MM.1S (cell line): ENCODE results near the gene IL1RAPL2.

Source experiments
- DNase-seq: peaks from one replicate; pipeline ENCODE4 v3.0.0-alpha.2; 2015
- H2AFZ ChIP-seq: fragments of 300-600 bp; sonication (generic); 2 replicates; pipeline ENCODE4 v1.6.0; 2016; ENCODE audit warnings: antibody characterized with exemption, low read length
- H3F3A ChIP-seq: fragments of 300-600 bp; sonication (generic); 2 replicates; pipeline ENCODE4 v1.6.1; 2016; ENCODE audit warnings: mild to moderate bottlenecking, antibody characterized with exemption, low read length, moderate library complexity, mixed read lengths; ENCODE audit not compliant: insufficient read depth
- H3K27ac ChIP-seq: fragments of 300-600 bp; sonication (generic); 2 replicates; pipeline ENCODE4 v1.5.1; 2016; ENCODE audit warnings: mild to moderate bottlenecking, low read length
- H3K27me3 ChIP-seq: fragments of 300-600 bp; sonication (generic); replicated peaks from 2 replicates; pipeline ENCODE4 v1.6.0; 2016; ENCODE audit warnings: low read length; ENCODE audit not compliant: insufficient read depth
- H3K36me3 ChIP-seq: fragments of 300-600 bp; sonication (generic); replicated peaks from 2 replicates; pipeline ENCODE4 v1.6.1; 2016; ENCODE audit warnings: mild to moderate bottlenecking, low read length, mixed read lengths; ENCODE audit not compliant: insufficient read depth
- H3K4me1 ChIP-seq: fragments of 300-600 bp; sonication (generic); 2 replicates; pipeline ENCODE4 v1.6.1; 2016; ENCODE audit warnings: low read length, mixed read lengths
- H3K4me2 ChIP-seq: fragments of 300-600 bp; sonication (generic); 2 replicates; pipeline ENCODE4 v1.6.0; 2016; ENCODE audit warnings: low read depth, low read length
- H3K4me3 ChIP-seq: fragments of 300-600 bp; sonication (generic); 2 replicates; pipeline ENCODE4 v1.5.1; 2016; ENCODE audit warnings: low read length, mixed read lengths
- H3K79me2 ChIP-seq: fragments of 300-600 bp; sonication (generic); 2 replicates; pipeline ENCODE4 v1.6.1; 2016; ENCODE audit warnings: mixed run types, low read length, mixed read lengths
- H3K9ac ChIP-seq: fragments of 300-600 bp; sonication (generic); 2 replicates; pipeline ENCODE4 v1.6.1; 2016; ENCODE audit warnings: low read length, mixed read lengths
- H3K9me2 ChIP-seq: fragments of 300-600 bp; sonication (generic); replicated peaks from 2 replicates; pipeline ENCODE4 v1.6.1; 2016; ENCODE audit warnings: mild to moderate bottlenecking, low read length, mixed read lengths; ENCODE audit not compliant: insufficient read depth
- H3K9me3 ChIP-seq: fragments of 300-600 bp; sonication (generic); replicated peaks from 2 replicates; pipeline ENCODE4 v1.6.1; 2016; ENCODE audit warnings: mild to moderate bottlenecking, low read length, mixed read lengths; ENCODE audit not compliant: insufficient read depth
- H4K20me1 ChIP-seq: fragments of 300-600 bp; sonication (generic); 2 replicates; pipeline ENCODE4 v1.6.1; 2016; ENCODE audit warnings: mild to moderate bottlenecking, low read length, moderate library complexity, mixed read lengths; ENCODE audit not compliant: insufficient read depth
- EZH2 ChIP-seq: fragments of 300-600 bp; sonication (generic); optimal IDR thresholded peaks from 2 replicates; pipeline ENCODE3; 2017; ENCODE audit warnings: low read depth, mild to moderate bottlenecking, antibody characterized with exemption, low read length, mixed read lengths
- EZH2phosphoT487 ChIP-seq: fragments of 300-600 bp; sonication (generic); IDR thresholded peaks from 2 replicates; pipeline ENCODE4 v1.6.1; 2018; ENCODE audit warnings: antibody characterized with exemption, low read length
- TF ChIP-seq, protein P1 (sequence below): fragments of 300-600 bp; sonication (generic); IDR thresholded peaks from 2 replicates; pipeline ENCODE4 v1.5.1; 2016; ENCODE audit warnings: antibody characterized with exemption, low read length, mixed read lengths

Gene IL1RAPL2

GRCh38 chrX:104935581-104935980, 369.6 kb downstream of the IL1RAPL2 start:
- Histone ChIP-seq H3K4me3 (no peak overlapping the region), H4K20me1 (no peaks in the 10 kb centered on the region), H3K4me1 (no peaks in the 10 kb centered on the region), H3K9me2 (no peaks in the 10 kb centered on the region), H3K27ac (no peak overlapping the region), H3K9ac (no peak overlapping the region), H2AFZ (no peak overlapping the region), H3K9me3 (no peaks in the 10 kb centered on the region), H3K36me3 (no peaks in the 10 kb centered on the region), H3F3A (no peaks in the 10 kb centered on the region), H3K4me2 (no peak overlapping the region), H3K79me2 (no peaks in the 10 kb centered on the region), H3K27me3 (no peaks in the 10 kb centered on the region)
- DNase-seq, result no peak
- TF ChIP-seq EZH2phosphoT487, result no peak
- TF ChIP-seq, protein P1, sequence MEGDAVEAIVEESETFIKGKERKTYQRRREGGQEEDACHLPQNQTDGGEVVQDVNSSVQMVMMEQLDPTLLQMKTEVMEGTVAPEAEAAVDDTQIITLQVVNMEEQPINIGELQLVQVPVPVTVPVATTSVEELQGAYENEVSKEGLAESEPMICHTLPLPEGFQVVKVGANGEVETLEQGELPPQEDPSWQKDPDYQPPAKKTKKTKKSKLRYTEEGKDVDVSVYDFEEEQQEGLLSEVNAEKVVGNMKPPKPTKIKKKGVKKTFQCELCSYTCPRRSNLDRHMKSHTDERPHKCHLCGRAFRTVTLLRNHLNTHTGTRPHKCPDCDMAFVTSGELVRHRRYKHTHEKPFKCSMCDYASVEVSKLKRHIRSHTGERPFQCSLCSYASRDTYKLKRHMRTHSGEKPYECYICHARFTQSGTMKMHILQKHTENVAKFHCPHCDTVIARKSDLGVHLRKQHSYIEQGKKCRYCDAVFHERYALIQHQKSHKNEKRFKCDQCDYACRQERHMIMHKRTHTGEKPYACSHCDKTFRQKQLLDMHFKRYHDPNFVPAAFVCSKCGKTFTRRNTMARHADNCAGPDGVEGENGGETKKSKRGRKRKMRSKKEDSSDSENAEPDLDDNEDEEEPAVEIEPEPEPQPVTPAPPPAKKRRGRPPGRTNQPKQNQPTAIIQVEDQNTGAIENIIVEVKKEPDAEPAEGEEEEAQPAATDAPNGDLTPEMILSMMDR, result no peak
- no peak for TF ChIP-seq EZH2

DNA sequence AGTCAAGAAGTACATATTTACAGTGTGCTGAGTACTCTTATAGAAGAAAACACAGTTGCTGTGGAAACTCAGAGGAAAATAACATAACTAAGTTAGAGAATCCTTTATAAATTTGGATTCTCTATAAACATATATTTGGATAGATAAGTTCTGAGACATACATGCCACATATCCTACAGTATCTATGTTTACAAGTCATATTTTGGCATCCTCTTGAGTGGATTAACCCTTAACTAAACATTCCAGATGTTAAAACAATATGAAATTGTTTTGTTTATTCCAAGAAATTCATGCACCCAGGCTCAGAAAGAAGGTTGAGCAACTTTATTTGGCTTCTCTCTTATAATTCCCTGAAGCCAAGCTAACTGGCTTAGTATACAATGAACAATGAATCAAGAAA, 387.3 kb downstream of the IL1RAPL2 start:
- Histone ChIP-seq H3K9ac (no peak overlapping the region), H3K79me2 (no peaks in the 10 kb centered on the region), H3K4me1 (no peaks in the 10 kb centered on the region), H3K27ac (no peak overlapping the region), H3K4me2 (no peak overlapping the region), H3K4me3 (no peak overlapping the region), H3K9me3 (no peaks in the 10 kb centered on the region), H2AFZ (no peak overlapping the region), H4K20me1 (no peaks in the 10 kb centered on the region), H3K36me3 (no peaks in the 10 kb centered on the region), H3F3A (no peaks in the 10 kb centered on the region), H3K9me2 (no peaks in the 10 kb centered on the region), H3K27me3 (no peaks in the 10 kb centered on the region)
- TF ChIP-seq EZH2 (no peak), EZH2phosphoT487 (no peak)
- TF ChIP-seq, protein P1, result no peak
- no peak for DNase-seq

GRCh38 chrX:104961926-104962325, 395.9 kb downstream of the IL1RAPL2 start:
- Histone ChIP-seq H3K4me1 (no peaks in the 10 kb centered on the region), H3K79me2 (no peaks in the 10 kb centered on the region), H3K27me3 (no peaks in the 10 kb centered on the region), H2AFZ (no peak overlapping the region), H3K4me2 (no peak overlapping the region), H4K20me1 (no peaks in the 10 kb centered on the region), H3K36me3 (no peaks in the 10 kb centered on the region), H3K9me2 (no peaks in the 10 kb centered on the region), H3K9me3 (no peaks in the 10 kb centered on the region), H3F3A (no peaks in the 10 kb centered on the region), H3K27ac (no peak overlapping the region), H3K9ac (no peak overlapping the region), H3K4me3 (no peak overlapping the region)
- TF ChIP-seq EZH2 (no peak), EZH2phosphoT487 (no peak)
- TF ChIP-seq, protein P1, result no peak
- no peak for DNase-seq
